ENCODE results near the gene CTIF.

The CTIF gene

GRCh38 chr18:48736321-48737260, 197.8 kb downstream of the CTIF start:
- DNase-seq, result no peak

DNA sequence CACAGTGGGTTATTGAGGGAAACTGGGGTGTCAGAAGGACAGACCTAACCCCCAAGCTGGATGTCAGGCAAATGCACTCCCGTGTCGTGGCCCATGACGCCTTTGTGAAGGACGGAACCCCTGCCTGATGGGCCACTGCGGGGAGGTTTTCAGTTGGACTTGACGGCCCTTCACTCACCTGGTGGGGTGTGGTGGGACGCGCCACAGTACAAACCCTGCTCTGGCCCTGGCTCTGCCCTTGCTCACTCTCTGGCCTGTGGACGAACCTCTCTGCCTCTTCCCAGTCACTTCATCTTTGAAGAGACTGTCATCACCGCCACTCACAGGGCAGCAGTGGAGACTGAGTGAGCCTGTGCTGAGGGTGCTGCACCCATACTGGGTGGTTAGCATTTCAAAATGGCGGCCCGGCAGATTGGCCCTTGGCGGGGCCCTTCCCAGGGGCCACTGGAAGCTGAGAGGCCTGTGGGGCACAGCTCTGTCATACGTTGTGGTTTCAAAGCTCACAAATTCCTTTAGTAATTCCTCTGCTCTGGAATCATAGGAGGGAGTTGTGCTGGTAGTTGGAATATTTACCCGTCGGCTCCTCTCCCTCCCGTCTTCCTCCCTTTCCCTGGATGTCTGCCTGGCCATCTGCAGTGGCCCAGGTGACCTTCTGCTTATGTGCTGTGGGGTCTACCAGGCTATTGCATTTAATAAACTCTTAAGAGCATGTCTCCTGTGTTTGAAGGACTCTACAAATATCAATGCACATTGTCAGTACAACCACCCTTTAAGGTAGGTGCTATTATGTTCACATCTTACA, 200.6 kb downstream of the CTIF start:
- no peak for DNase-seq

DNA sequence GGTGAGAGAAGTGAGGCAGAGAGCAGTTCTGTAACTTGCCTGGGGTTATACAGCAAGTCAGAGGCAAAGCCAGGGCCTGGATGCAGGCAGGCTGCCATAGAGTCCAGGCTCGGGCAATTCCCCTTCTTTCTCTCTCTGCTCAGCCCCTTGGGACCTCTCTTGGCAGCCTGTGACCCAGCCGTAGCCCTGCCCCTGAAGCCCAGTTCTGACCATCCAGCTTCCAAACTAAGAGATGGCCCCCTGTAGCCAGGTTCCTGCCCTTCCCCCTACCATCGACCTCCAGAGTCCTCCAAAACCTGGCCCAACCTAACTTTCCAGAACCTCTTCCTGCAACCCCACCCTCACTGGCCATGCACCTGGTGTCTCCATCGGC, 201.2 kb downstream of the CTIF start:
- DNase-seq, result no peak

DNA sequence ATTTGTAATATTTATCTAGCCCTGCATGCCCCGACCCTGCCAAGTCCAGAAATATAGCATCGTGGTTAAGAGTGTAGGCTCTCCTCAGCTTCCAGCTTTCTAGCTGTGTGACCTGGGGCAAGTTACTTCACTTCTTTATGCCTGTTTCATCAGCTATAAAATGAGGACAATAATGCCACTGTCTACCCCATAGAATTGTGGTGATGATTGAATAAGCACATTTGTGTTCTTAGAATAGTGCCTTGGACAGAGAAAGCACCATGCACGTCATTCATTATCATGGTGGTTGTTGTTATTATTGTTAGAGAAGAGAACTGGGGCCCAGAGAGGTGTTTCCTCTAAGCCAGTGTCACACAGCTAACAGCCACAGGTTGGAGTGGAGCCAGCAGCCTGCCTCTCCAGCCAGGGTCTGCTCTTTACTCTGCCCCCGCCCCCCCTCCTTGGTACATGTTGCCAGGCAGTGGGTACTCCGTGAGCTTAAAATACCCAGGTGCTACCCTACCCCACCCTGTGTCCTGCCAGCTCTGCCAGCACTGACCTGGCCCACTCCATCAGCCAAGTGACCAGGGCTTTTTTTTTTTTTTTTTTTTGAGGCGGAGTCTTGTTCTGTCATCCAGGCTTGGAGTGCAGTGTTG, 202.1 kb downstream of the CTIF start:
- DNase-seq, result no peak

GRCh38 chr18:48741866-48742265, 203.0 kb downstream of the CTIF start:
- no peak for DNase-seq

- DNase-seq, result no peak
Measured at GRCh38 chr18:48742304-48742703, 203.5 kb downstream of the CTIF start.

GRCh38 chr18:48742706-48743475, 204.1 kb downstream of the CTIF start:
- no peak for DNase-seq

DNA sequence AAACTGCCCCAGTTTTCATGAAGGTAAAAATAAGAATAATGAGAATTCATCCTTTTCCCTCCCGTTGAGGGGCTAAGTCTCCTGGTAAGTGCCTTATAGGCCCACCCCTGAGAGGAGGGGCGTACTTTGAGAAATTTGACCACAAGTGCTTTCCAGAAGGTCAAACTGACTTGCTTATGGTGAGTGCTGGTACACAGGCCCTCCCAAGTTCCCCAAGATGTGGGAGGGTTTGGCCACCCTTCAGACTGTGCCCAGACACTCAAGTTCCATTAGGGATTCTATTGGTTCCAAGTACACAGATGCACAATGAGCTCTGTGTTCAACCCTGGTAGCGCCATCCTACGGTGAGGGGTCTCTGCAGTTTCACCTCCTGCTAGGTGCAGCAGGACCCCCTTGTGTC, 205.1 kb downstream of the CTIF start:
- DNase-seq, result no peak

DNA sequence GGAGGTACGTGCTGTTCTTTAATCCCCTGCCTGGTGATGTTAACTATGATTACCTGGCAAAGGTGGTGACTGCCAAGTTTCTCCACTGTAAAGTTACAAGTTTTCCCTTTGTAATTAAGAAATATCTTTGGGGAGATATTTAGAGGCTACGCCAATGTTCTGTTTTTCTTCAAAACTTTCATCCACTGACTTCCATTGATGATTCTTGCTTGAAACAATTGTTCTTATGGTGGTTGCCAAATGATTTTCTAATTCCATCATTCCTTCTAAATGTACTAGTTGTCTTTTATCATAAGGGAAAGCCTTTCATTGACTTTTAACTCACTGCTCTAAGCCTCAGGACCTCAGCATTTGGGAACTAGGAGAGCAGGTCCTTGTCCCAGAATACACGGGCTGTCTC, 206.5 kb downstream of the CTIF start:
- DNase-seq, result no peak

DNA sequence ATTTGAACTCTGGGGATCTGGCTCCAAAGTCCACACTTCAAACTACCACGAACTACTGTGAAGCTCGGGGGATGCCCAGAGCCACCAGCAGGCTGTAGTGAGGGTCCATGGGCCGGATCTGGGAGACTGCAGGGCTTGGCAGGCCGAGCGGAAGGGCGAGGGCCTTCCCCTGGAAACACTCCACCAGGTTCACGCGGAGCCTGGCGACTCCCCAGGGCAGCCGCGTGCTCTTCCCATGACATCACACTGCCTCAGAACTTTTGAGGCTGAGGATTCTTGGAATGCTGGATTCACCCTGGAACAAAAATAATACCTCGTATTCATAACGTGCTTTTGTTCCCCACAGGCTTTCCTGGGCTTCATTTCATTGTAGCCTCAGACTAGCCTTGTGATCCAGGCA, 210.9 kb downstream of the CTIF start:
- DNase-seq, result no peak

DNA sequence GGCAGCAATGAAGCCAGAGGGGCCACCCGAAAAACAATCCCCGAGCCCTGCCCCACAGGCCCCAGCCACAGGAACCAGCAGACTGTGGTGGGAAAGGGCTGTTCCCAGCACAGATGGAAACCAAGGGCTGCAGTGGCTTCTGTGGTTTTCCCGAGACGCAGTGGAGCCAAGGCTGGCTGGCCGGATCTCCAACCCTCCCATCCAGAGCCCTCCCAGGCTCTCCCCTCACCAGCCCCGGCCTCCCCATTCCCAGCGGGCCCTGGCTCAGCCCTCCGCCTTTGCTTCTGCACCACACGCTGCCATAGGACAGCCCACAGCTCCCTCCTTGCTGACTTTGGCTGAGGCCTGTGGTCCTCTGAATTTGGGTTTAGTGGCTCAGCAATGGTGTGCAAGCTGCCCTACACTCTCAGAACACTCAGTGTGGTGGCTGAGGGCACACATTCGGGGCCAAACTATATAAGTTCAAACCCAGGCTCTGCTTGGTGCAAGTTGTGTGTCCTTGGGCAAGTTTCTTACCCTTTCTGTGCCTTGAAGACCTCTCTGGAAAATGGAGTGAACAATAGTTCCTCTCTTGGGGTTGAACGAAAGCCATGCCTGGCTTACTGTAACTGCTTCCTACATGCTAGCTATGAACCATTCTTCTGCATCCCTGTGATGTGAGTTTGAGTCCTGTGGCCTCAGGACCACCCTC, 211.8 kb downstream of the CTIF start:
- no peak for DNase-seq

DNA sequence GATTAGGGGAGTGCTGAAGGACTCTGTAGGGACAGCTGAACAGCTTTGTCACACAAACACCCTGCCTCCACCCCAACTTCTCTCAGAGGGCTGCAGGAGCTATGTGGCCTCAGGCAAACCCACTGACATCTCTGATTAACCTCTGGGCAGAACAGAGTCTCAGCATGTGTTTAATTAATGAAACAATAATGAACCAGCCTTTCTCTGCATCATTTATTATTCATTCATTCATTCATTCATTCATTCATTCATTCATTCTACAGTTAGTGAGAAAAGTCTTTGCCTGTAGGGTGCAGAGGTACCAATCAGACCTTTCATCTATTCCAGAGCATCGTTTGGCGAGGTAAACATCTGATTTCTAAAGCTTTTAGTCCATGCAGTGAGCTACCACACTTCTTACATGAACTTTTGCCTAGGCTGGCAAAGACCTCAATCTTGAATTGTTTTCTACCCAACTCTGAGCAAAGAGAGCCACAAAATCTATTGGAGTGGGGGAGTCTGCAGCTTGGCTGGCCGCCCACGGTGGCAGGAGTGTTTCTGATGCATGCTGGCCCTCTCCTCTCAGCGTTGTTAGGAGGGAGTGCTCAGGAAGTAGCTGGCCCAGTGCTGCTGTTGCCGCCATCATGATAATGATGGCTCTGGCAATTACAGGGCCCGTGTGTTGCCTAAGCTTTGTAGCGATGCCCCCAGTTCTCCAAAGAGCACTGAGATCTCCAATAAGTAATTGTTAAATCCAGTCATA, 213.1 kb downstream of the CTIF start:
- no peak for DNase-seq

DNA sequence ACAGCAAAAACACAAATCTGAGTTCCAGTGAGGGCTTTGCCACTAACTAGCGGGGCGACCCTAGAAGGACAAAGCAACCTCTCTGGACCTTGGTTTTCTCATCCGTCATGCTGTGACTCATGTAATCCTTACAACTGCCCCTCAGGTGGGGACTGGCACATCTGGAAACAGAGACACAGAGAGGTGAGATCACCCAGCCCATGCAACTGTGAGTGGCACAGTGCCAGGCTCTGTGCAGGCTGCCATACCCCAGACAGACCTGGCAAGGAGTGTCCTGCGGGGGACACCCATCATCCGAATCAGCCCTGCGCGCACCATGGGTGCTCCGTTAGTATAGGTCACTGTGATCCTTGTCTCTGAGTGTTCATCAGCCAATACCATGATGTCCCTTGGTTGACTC, 213.6 kb downstream of the CTIF start:
- no peak for DNase-seq

- DNase-seq, result no peak
Measured at GRCh38 chr18:48752928-48753327, 214.1 kb downstream of the CTIF start.

DNA sequence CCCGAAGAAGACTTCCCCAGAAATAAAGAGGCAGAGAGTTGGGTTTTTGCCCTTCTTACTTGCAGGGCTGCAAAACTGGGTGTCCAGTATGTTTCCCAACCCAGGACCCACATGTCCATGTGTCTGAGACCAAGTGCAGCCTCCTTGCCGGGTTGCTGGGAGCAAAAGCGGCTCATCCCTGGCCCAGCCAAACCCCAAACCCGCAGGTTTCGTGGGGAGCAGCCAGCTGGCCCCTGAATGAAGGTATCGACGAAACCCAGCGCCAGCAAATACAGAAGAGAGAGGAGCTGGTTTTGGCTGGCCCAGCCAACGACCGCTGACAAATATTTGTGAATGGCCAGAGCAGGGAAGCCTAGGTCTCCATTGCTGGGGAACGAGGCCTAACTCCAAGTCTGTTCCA, 214.9 kb downstream of the CTIF start:
- DNase-seq, result no peak

GRCh38 chr18:48754559-48754958, 215.7 kb downstream of the CTIF start:
- no peak for DNase-seq

DNA sequence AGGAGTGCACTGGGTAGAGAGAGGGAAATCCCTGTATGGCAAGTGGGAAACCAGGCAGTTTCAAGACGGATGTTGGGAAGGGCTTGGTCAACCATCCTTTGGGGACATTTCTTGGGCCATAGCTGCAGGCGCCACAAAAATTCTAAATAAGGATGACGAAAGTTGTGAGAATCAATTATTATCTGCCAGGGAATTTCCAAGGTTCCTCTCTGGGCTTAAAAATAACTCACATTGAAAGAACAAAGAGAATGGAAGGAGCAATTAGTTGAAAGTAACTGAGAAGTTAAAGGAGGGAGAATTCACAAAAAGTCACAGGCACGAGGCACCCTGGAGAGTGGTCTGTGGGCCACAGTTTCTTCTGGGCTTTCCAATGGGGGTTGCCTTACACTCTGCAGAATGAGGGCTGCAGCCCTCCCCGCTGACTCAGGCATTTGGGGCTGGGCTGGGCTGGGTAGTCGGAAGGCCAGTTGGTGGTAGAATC, 216.2 kb downstream of the CTIF start:
- DNase-seq, result no peak

GRCh38 chr18:48756511-48757226, 217.8 kb downstream of the CTIF start:
- DNase-seq, result no peak

DNA sequence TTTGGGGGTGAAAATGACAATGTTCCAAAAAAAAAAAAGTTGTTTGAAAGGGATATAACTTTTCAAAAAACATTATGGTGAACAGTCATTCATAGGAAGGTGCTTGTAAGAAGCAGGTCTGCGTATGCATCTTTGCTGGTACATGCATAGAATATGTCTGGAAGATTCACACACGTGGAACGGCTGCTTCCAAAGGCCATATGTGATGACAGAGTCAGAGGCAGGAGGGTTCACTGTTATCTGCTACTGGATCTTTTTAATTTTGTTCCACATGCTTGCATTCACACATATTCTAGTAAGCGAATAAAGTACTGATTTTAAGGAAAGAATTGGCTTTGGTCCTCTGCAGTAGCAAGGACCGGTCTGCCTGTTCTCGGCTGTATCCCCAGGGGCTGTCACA, 218.5 kb downstream of the CTIF start:
- no peak for DNase-seq

GRCh38 chr18:48757906-48758305, 219.1 kb downstream of the CTIF start:
- no peak for DNase-seq

GRCh38 chr18:48761582-48761981, 222.8 kb downstream of the CTIF start:
- DNase-seq, result no peak

Measured in activated CD4-positive, alpha-beta T cell treated with anti-CD3 and anti-CD28 coated beads, Interleukin-2, amount 50 U/mL, for 4 hours (primary cell).